ENCODE measurements around the gene EEF1E1. TPM values are rescaled to one million over a fixed set of nuclear protein-coding genes. Genes with fewer than 3 reads are reported as not detected.

EEF1E1 gene
- total and polyA plus RNA-seq, 2 of the 8 experiments (the other 6 are each of a cell fraction or from before 2014, with no cell fraction given), result 96.8 to 112 TPM

GRCh38 chr6:8110725-8111124, 8.4 kb upstream of the EEF1E1 start:
- Histone ChIP-seq H2BK20ac (ENCODE audit: low read length) (no peak overlapping the region), H4K20me1 (replicated peaks in 1 of 2; ENCODE audit: control insufficient read depth in 1 of 2, insufficient read depth in 2 of 2, low read length in 2 of 2) (no peaks in the 10 kb centered on the region), H3K4me3 (ENCODE audit: extremely low read depth in 1 of 4, insufficient read depth in 2 of 4, low read depth in 3 of 4, low read length in 4 of 4) (no peak overlapping the region), H2BK5ac (ENCODE audit: low read depth, low read length) (no peak overlapping the region), H2AK5ac (ENCODE audit: low read depth, low read length) (no peak overlapping the region), H2BK120ac (replicated peaks; ENCODE audit: low read depth, low read length) (no peak overlapping the region), H3K4me1 (replicated peaks in 1 of 4; ENCODE audit: control insufficient read depth in 3 of 4, insufficient read depth in 4 of 4, low read length in 3 of 4) (no peaks in the 10 kb centered on the region), H2BK12ac (ENCODE audit: low read depth, low read length) (no peak overlapping the region), H3K23me2 (ENCODE audit: low read depth, low read length) (no peaks in the 10 kb centered on the region), H2AFZ (ENCODE audit: low read length) (no peak overlapping the region), H3K9me3 (ENCODE audit: insufficient read depth in 2 of 2, low read depth in 1 of 2, low read length in 1 of 2) (no peaks in the 10 kb centered on the region), H2BK15ac (ENCODE audit: low read length) (no peak overlapping the region), H3K18ac (ENCODE audit: extremely low read depth, low read length) (no peak overlapping the region), H3K79me1 (ENCODE audit: low read depth, low read length) (no peaks in the 10 kb centered on the region), H3K27me3 (replicated peaks in 1 of 4; ENCODE audit: control insufficient read depth in 3 of 4, extremely low read depth in 1 of 4, insufficient read depth in 3 of 4, low read length in 3 of 4) (no peaks in the 10 kb centered on the region), H3K36me3 (ENCODE audit: control insufficient read depth in 2 of 4, insufficient read depth in 4 of 4, low read length in 3 of 4) (no peaks in the 10 kb centered on the region), H3K27ac (ENCODE audit: low read depth, low read length) (no peak overlapping the region), H3K14ac (ENCODE audit: insufficient read length) (no peak overlapping the region), H4K5ac (ENCODE audit: insufficient read length, low read depth, low read length) (no peak overlapping the region), H3K56ac (replicated peaks; ENCODE audit: insufficient read length, low read depth, low read length) (no peak overlapping the region), H3K79me2 (ENCODE audit: control insufficient read depth in 1 of 2, insufficient read depth in 2 of 2, low read length in 2 of 2) (no peaks in the 10 kb centered on the region), H3K4me2 (ENCODE audit: insufficient read depth in 1 of 2, low read depth in 2 of 2, low read length in 2 of 2) (no peak overlapping the region), H3K9ac (replicated peaks in 1 of 4; ENCODE audit: extremely low read depth in 1 of 4, low read depth in 3 of 4, low read length in 3 of 4) (no peak overlapping the region), H4K91ac (replicated peaks; ENCODE audit: insufficient read length, low read length) (no peak overlapping the region), H4K8ac (ENCODE audit: extremely low read depth, insufficient read depth, low read length) (no peak overlapping the region), H3K23ac (ENCODE audit: insufficient read length) (no peak overlapping the region), H3K4ac (replicated peaks; ENCODE audit: insufficient read length, low read depth, low read length) (no peak overlapping the region)
- 92% methylated on average over 1 of the region's 1 CpG; no CpG with 5 or more reads in 1 of the 2 experiments for WGBS, 2 experiments (ENCODE audit: extremely low coverage in 1 of 2, insufficient coverage in 1 of 2, insufficient read length in 1 of 2, insufficient replicate concordance in 2 of 2, low coverage in 1 of 2, low lambda C conversion rate in 2 of 2, missing lambda C conversion rate in 1 of 2)
- no peak for FAIRE-seq
- DNase-seq (ENCODE audit: low read depth in 1 of 2, low spot score in 2 of 2), result no peak
- POLR2A ChIA-PET (ENCODE audit: partially characterized antibody), result no interaction called here
- CTCF ChIA-PET (ENCODE audit: partially characterized antibody), result interaction anchor here (1.1 kb wide), 1 partner anchor 59 kb away, joined by 3 read pairs; no protein-coding TSS in a partner anchor
- TF ChIP-seq SP2 (IDR thresholded peaks at IDR 0.05; ENCODE audit: low read length), result no peak
- TF ChIP-seq SRF (IDR thresholded peaks at IDR 0.05; ENCODE audit: low read depth, low read length), result no peak
- no peak for TF ChIP-seq KDM1A (IDR thresholded peaks at IDR 0.05; ENCODE audit: borderline replicate concordance, low read length)
- TF ChIP-seq ZNF274 (IDR thresholded peaks at IDR 0.05; ENCODE audit: borderline replicate concordance, extremely low read depth, low read length), result no peak
- TF ChIP-seq JUND (IDR thresholded peaks at IDR 0.05; ENCODE audit: low read length), result no peak
- TF ChIP-seq PHF8 (conservative IDR thresholded peaks at IDR 0.05; ENCODE audit: low read depth, low read length), result no peak
- no peak for TF ChIP-seq YY1 (IDR thresholded peaks at IDR 0.05; ENCODE audit: low read depth, low read length)
- TF ChIP-seq SIN3A (conservative IDR thresholded peaks at IDR 0.05 in 1 of 2, IDR thresholded peaks at IDR 0.05 in 1 of 2; ENCODE audit: low read depth in 1 of 2, low read length in 2 of 2), result no peak
- TF ChIP-seq GTF2F1 (IDR thresholded peaks at IDR 0.05; ENCODE audit: borderline replicate concordance, low read depth, low read length), result no peak
- TF ChIP-seq JUN (IDR thresholded peaks at IDR 0.05; ENCODE audit: low read depth, low read length), result no peak
- no peak for TF ChIP-seq RFX5 (IDR thresholded peaks at IDR 0.05; ENCODE audit: borderline replicate concordance, low read depth, low read length)
- no peak for TF ChIP-seq EP300 (IDR thresholded peaks at IDR 0.05; ENCODE audit: borderline replicate concordance in 1 of 2, low read depth in 2 of 2, low read length in 2 of 2)
- no peak for TF ChIP-seq CHD1 (IDR thresholded peaks at IDR 0.05; ENCODE audit: low read depth, low read length)
- no peak for TF ChIP-seq SIX5 (IDR thresholded peaks at IDR 0.05; ENCODE audit: low read depth, low read length)
- TF ChIP-seq FOSL1 (IDR thresholded peaks at IDR 0.05; ENCODE audit: insufficient read depth, low read depth, low read length), result no peak
- TF ChIP-seq ASH2L (IDR thresholded peaks at IDR 0.05; ENCODE audit: low read length), result no peak
